DMS 273 treated with DMSO at 0.1 percent for 48 hours (cell line): ENCODE results near the gene KRTAP3-1.

Experiments
- DNase-seq: peaks from one replicate; lab custom pipeline; 2025; lab: John Stamatoyannopoulos, UW

The KRTAP3-1 gene

GRCh38 chr17:41015454-41015853 is 6.5 kb upstream of the KRTAP3-1 start:
- no peak for DNase-seq

- DNase-seq: no peak
Measured at GRCh38 chr17:41013606-41014005, 4.7 kb upstream of the KRTAP3-1 start.

- no peak for DNase-seq
Measured at GRCh38 chr17:41013181-41013580, 4.3 kb upstream of the KRTAP3-1 start.

GRCh38 chr17:41012326-41013120 is 3.6 kb upstream of the KRTAP3-1 start:
- no peak for DNase-seq

- DNase-seq: no peak
Measured at GRCh38 chr17:41010441-41010840, 1.5 kb upstream of the KRTAP3-1 start.

- DNase-seq: no peak
Measured at GRCh38 chr17:41009936-41010335, 1.0 kb upstream of the KRTAP3-1 start.

- DNase-seq: no peak
Measured at GRCh38 chr17:41009301-41009760, 403 bp upstream of the KRTAP3-1 start.

- DNase-seq: no peak
Measured at GRCh38 chr17:41004397-41004796, 4.5 kb downstream of the KRTAP3-1 start.

GRCh38 chr17:41003926-41004325 is 5.0 kb downstream of the KRTAP3-1 start:
- no peak for DNase-seq

GRCh38 chr17:41002814-41003213 is 6.1 kb downstream of the KRTAP3-1 start:
- no peak for DNase-seq

GRCh38 chr17:41001795-41002194 is 7.1 kb downstream of the KRTAP3-1 start:
- DNase-seq: no peak

- peak; percentile 2 for DNase-seq
Measured at GRCh38 chr17:40999563-40999962, 9.4 kb downstream of the KRTAP3-1 start, which contains the start of gene KRTAP3-2. KRTAP3-2 (minus strand) TSS chr17:40999906; CDS start chr17:40999853, 53 bp downstream.

GRCh38 chr17:40997361-40997760 is 11.6 kb downstream of the KRTAP3-1 start:
- no peak for DNase-seq

- no peak for DNase-seq
Measured at GRCh38 chr17:40996829-40997228, 12.1 kb downstream of the KRTAP3-1 start.

GRCh38 chr17:40995116-40995515 is 13.8 kb downstream of the KRTAP3-1 start:
- DNase-seq: no peak

GRCh38 chr17:40993839-40994238 is 15.1 kb downstream of the KRTAP3-1 start, which contains the start of gene KRTAP3-3:
KRTAP3-3 (minus strand) TSS chr17:40994164; CDS start chr17:40994097, 67 bp downstream.
- DNase-seq: no peak

GRCh38 chr17:40993084-40993483 is 15.8 kb downstream of the KRTAP3-1 start:
- no peak for DNase-seq

- no peak for DNase-seq
Measured at GRCh38 chr17:40992666-40993065, 16.3 kb downstream of the KRTAP3-1 start.

GRCh38 chr17:40986920-40987319 is 22.0 kb downstream of the KRTAP3-1 start:
- DNase-seq: no peak

GRCh38 chr17:40984226-40984625 is 24.7 kb downstream of the KRTAP3-1 start, which contains the start of gene KRT40:
KRT40 (minus strand) TSS chr17:40984326; CDS start chr17:40984273, 53 bp downstream.
- no peak for DNase-seq

GRCh38 chr17:40981115-40981514 is 27.8 kb downstream of the KRTAP3-1 start:
- no peak for DNase-seq

GRCh38 chr17:40980596-40980995 is 28.3 kb downstream of the KRTAP3-1 start:
- DNase-seq: no peak

GRCh38 chr17:40980117-40980516 is 28.8 kb downstream of the KRTAP3-1 start:
- DNase-seq: no peak
